DND-41 (cell line): Measurements from ENCODE around the gene SP140.

Experiments used
- ATAC-seq: fragments of 200-7000 bp; cut with Tn5 transposase; 3 replicates; pipeline ENCODE4 v1.9.1; 2021; ENCODE audit warnings: low read depth; ENCODE audit not compliant: insufficient read depth
- DNase-seq: peaks from one replicate; pipeline ENCODE4 v3.0.0-alpha.2; 2020
- H2AFZ ChIP-seq: 2 replicates; pipeline ENCODE4 v1.6.0; 2012; ENCODE audit warnings: low read depth, low read length
- H3K27ac ChIP-seq: 2 replicates; pipeline ENCODE4 v1.5.1; 2012; ENCODE audit warnings: low read length, inconsistent platforms
- H3K27me3 ChIP-seq: fragments of 200-600 bp; sonication (generic); 2 replicates; pipeline ENCODE4 v1.6.0; 2012; ENCODE audit warnings: low read length, mild to moderate bottlenecking, inconsistent platforms; ENCODE audit not compliant: insufficient read depth, poor library complexity
- H3K36me3 ChIP-seq: 2 replicates; pipeline ENCODE4 v1.5.1; 2012; ENCODE audit warnings: low read length, inconsistent platforms; ENCODE audit not compliant: insufficient read depth
- H3K4me1 ChIP-seq: 2 replicates; pipeline ENCODE4 v1.5.1; 2012; ENCODE audit warnings: mild to moderate bottlenecking, low read length; ENCODE audit not compliant: insufficient read depth
- H3K4me2 ChIP-seq: 2 replicates; pipeline ENCODE4 v1.6.0; 2012; ENCODE audit warnings: mild to moderate bottlenecking, moderate library complexity, low read length, inconsistent platforms; ENCODE audit not compliant: insufficient read depth
- H3K4me3 ChIP-seq, 2 experiments: fragments of 200-600 bp in 1 of 2; shearing (Covaris generic) in 1 of 2; 2 replicates each; pipeline ENCODE4 v1.5.1; 2012 to 2016; ENCODE audit warnings: inconsistent platforms in 2 of 2, low read length in 2 of 2, mild to moderate bottlenecking in 2 of 2, low read depth in 1 of 2, moderate library complexity in 1 of 2
- H3K79me2 ChIP-seq: 2 replicates; pipeline ENCODE4 v1.6.0; 2012; ENCODE audit warnings: low read length, inconsistent platforms; ENCODE audit not compliant: insufficient read depth
- H3K9ac ChIP-seq: 2 replicates; pipeline ENCODE4 v1.6.0; 2012; ENCODE audit warnings: low read depth, mild to moderate bottlenecking, inconsistent platforms, low read length, moderate library complexity
- H3K9me3 ChIP-seq: 2 replicates; pipeline ENCODE4 v1.5.1; 2012; ENCODE audit warnings: low read length, moderate library complexity, mild to moderate bottlenecking, inconsistent platforms; ENCODE audit not compliant: insufficient read depth, severe bottlenecking
- H4K20me1 ChIP-seq: 2 replicates; pipeline ENCODE4 v1.6.0; 2012; ENCODE audit warnings: low read length; ENCODE audit not compliant: insufficient read depth
- CTCF ChIP-seq: IDR thresholded peaks from 2 replicates; pipeline ENCODE4 v1.5.1; 2012; ENCODE audit warnings: borderline replicate concordance, low read length, moderate library complexity, mild to moderate bottlenecking; ENCODE audit not compliant: poor library complexity, severe bottlenecking; ENCODE audit errors: extremely low read depth
- EZH2 ChIP-seq: IDR thresholded peaks from 3 replicates; pipeline ENCODE4 v1.6.1; 2012; ENCODE audit warnings: borderline replicate concordance, low read depth, mild to moderate bottlenecking, moderate library complexity, low read length, inconsistent platforms; ENCODE audit not compliant: severe bottlenecking

SP140 gene

GRCh38 chr2:230347659-230348305, 122.2 kb downstream of the SP140 start:
- peaks cover 11% of the 10 kb centered on the region for H3K4me1 ChIP-seq
- H3K36me3 ChIP-seq: peaks cover 23% of the 10 kb centered on the region; the same call in 1 of the 2 replicates
- TF ChIP-seq CTCF (no peak), EZH2 (no peak)
- H3K27ac ChIP-seq: peak overlapping the region; percentile 5; the same call in 1 of the 2 replicates
- no peak overlapping the region for H3K4me3 ChIP-seq
- ATAC-seq (peak; percentile 27; the same call in 1 of the 3 replicates), DNase-seq (no peak)
- peaks cover 4% of the 10 kb centered on the region; the same call in 1 of the 2 replicates for H4K20me1 ChIP-seq
- no peaks in the 10 kb centered on the region for H3K27me3 ChIP-seq
- H3K79me2 ChIP-seq: peaks cover 60% of the 10 kb centered on the region
- H3K9ac ChIP-seq: no peak overlapping the region
- H2AFZ ChIP-seq: no peak overlapping the region
- peaks cover 7% of the 10 kb centered on the region for H3K9me3 ChIP-seq
- no peak overlapping the region for H3K4me2 ChIP-seq

GRCh38 chr2:230348787-230349186, 123.3 kb downstream of the SP140 start:
- peaks cover 7% of the 10 kb centered on the region for H3K9me3 ChIP-seq
- ATAC-seq (no peak), DNase-seq (no peak)
- no peak overlapping the region for H3K4me3 ChIP-seq
- H3K27ac ChIP-seq: no peak overlapping the region
- H3K36me3 ChIP-seq: peaks cover 16% of the 10 kb centered on the region; the same call in 1 of the 2 replicates
- TF ChIP-seq CTCF: no peak
- TF ChIP-seq EZH2: no peak
- H3K4me2 ChIP-seq: no peak overlapping the region
- H3K9ac ChIP-seq: no peak overlapping the region
- H3K27me3 ChIP-seq: no peaks in the 10 kb centered on the region
- H3K4me1 ChIP-seq: peaks cover 11% of the 10 kb centered on the region
- no peak overlapping the region for H2AFZ ChIP-seq
- H3K79me2 ChIP-seq: peaks cover 54% of the 10 kb centered on the region
- peaks cover 4% of the 10 kb centered on the region; the same call in 1 of the 2 replicates for H4K20me1 ChIP-seq

GRCh38 chr2:230356084-230356483, 130.5 kb downstream of the SP140 start:
- Histone ChIP-seq H3K9ac (no peak overlapping the region), H3K4me2 (no peak overlapping the region), H3K27me3 (no peaks in the 10 kb centered on the region), H3K4me3 (no peak overlapping the region), H3K79me2 (0 out of 2 replicates have a peak, but pooled peaks cover 4% of the 10 kb centered on the region), H2AFZ (no peak overlapping the region), H3K36me3 (peaks cover 35% of the 10 kb centered on the region), H3K4me1 (no peaks in the 10 kb centered on the region), H3K27ac (no peak overlapping the region), H3K9me3 (no peaks in the 10 kb centered on the region), H4K20me1 (no peaks in the 10 kb centered on the region)
- DNase-seq: no peak
- TF ChIP-seq CTCF (no peak), EZH2 (no peak)
- no peak for ATAC-seq
